HG02884 (cell line): ENCODE data around the gene SYT7.
"Not testable (repeated sequence)": the region's sequence is repeated elsewhere in the genome, so short reads cannot be mapped to it uniquely, and the experiment has no call there.

Experiments
- ATAC-seq: cut with Tn5 transposase; IDR thresholded peaks from one replicate; pipeline ENCODE4 v1.9.1; 2021; ENCODE audit warnings: mild to moderate bottlenecking, moderate library complexity; ENCODE audit not compliant: unreplicated experiment

SYT7 gene

DNA sequence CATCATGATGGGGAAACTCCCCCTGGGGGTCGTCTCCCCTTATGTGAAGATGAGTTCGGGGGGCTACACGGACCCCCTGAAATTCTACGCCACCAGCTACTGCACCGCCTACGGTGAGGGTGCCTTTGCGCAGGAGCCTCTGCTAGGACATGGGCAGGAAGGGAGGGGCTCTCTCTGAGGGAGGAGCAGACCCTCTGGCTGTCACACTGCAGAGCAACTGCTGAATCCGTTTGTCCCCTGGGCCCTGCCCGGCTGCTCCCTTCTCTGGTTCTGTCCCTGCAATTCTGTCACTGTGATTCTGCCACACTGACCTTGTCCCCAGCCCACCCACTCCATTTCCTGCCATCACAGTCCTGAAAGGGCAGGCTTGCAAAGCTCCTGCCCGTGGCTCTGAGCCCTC lies 99.1 kb downstream of the SYT7 start:
- no peak for ATAC-seq

DNA sequence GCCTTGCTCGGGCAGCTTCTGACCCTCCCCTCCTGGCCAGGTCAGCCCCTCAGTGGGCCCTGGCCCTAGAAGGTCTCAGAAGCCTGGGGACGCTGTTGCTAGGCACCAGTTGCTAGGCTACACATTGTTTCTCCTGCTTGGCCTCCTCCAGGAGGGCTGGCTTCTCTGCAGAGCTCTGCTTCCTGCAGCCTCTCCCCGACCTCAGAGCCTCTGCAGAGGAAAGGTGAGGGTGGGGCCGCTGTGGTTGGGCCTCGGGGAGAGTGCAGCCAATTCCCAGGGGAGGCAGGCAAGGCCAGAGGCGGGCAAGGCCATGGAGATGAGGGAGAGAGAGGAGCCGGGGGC lies 99.9 kb downstream of the SYT7 start:
- no peak for ATAC-seq

DNA sequence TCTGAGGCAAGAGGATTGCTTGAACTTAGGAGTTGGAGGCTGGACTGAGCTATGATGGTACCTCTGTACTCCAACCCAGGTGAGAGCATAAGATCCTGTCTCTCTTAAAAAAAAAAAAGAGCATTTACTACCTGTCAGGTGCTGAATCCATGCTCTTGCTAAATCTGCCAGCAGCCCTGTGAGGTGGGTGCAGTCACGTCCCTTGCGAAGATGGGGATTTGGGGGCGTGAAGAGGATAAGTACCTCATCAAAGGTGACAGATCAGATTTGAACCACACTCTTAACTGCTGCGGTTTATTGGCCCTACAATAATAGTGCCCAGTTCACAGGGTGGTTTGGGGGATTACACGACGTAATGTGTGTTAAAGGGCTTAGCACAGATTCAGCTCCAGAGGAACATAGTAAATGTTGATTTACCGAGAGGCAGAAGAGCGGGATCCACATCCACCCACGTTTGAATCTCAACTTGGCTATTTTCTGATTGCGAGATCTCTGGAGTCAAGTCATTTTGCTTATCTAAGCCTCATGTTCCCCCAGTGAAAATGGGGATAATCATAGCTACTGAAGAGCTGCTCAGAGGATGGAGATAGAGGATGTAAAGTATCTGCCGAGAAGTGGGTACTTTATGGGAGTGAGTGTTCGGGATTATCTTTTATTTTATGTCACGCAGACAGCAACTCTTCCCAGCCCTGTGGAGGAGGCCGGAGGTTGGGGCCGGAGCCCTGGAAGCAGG lies 100.4 kb downstream of the SYT7 start:
- ATAC-seq = no peak

DNA sequence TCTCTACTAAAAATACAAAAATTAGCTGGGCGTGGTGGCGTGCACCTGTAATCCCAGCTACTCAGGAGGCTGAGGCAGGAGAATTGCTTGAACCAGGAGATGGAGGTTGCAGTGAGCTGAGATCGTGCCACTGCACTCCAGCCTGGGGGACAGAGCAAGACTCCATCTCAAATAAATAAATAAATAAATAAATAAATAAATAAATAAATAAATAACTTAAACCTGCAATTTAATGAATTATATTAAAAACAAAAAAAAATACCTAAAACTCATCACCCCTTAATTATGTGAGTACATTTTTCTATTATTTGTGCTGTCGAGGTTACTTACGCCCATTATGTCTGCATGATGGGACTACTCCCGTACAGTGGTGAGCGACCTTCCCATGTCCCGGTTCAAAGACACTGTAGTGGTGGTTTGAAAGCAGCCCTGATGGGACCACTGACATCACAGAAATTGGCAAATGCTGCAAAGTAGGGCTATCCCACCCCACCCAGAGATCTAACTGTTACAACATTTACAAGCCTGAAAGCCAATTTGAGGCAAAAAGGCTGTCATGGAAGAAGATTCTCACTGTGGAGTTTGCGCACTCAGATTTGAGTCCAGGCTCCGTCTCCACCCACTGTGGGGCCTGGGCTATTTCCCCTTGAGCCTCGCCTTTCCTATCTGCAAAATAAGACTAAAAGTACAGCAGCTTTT lies 101.4 kb downstream of the SYT7 start:
- ATAC-seq = not testable (repeated sequence)

DNA sequence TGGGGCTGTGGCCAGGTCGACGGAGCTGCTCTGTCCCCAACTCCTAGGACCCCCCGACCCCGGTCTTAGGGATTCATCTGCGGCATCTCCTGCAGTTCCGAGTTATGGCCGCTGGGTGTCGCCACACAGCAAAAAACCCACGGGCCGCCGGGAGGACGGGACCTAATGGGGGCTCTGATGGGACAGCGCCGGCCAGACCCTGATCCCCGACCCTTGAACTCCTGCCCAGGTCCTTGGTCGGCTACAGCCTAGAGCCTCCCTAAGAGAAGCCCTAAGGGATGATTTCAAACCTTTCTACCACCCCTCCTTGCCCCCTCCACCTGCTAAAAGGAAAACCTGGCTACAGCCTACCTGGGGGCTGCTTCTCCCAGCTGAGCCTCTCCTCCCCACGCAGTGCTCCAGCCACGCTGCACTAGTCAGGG lies 103.1 kb downstream of the SYT7 start:
- ATAC-seq = no peak

DNA sequence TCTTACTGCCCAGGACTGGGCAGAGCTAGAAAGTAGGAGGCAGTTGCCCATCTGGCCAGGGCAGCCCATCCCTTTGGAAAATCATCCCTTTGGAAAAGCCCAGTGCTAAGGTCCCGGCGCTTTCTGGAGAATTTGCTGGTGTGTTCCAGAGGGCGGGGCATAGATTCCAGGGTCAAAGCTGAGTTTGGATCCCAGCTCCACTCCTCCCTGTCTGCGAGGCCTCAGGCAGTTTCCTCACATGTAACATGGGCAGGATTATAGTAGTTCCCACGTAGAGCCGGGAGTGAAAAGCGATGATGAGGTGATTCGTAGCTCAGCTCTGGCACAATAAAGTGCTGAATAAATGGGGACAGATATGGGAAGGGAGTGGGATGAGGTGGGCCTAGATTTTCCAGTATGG lies 103.8 kb downstream of the SYT7 start:
- no peak for ATAC-seq

DNA sequence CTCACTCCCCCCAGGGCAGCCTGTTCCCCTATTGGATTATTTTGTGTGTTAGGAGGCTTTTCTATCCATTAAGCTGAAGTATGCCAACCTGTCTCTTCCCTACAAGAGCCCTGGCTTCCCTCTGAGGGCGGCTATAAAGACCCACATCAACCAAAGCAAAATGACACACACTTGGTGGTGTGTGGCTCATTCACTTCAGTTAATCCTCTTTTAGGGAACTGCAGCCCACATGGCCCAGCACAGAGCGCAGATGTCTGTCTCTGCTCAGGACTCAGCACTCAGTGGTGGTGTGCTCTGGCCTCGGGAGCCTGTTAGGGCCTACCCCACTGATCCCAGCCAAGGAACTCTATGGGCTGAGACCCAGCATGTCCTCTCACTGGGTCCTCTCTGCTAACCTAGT lies 104.5 kb downstream of the SYT7 start:
- ATAC-seq = no peak

DNA sequence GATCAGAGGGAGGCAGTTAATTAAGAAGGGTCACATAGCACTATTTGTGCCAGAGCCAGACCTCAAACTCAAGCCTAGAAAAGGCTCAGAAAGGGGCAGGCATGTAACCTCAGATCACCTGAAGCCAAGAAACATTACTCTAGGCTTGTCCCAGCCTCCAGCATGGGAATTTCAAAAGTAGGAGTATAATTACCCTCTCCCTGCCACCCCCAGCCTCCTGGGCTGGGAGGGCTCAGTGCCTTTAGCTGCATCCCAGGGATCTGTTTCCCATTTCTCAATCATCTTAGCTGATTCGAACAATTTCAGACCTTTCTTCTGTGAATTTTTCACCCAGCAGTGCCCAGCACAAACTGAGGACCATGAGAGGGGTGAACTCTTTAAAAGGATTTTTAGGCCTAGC lies 105.4 kb downstream of the SYT7 start:
- no peak for ATAC-seq

DNA sequence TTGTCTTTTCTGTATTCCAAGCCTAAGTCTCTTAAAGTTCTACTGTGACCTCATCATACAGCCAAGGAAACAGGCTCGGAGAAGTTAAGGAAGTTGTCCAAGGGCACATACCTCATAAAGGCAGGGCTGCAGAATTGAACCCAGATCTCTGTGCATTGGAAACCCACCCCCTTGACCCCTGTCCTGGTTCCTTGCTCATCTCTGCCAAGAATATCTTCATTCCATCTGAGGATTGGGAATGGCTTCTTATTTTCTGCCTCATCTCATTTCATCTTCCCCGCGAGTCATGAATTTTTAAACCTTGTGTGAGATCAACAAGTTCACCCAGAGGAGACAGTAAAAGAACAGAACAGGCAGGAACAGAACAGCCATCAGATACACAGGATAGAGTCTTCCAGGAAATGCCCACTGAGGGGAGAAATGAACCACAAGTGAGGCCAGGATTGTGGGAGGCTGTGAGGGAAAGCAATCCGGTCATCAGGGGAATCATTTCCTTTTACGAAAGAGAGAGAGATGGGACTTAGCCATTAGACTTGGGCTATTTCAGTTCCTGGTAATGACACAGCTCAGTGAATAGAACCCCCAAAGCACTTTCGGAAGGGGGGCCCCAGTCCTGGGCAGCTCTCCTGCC lies 106.7 kb downstream of the SYT7 start:
- no peak for ATAC-seq

DNA sequence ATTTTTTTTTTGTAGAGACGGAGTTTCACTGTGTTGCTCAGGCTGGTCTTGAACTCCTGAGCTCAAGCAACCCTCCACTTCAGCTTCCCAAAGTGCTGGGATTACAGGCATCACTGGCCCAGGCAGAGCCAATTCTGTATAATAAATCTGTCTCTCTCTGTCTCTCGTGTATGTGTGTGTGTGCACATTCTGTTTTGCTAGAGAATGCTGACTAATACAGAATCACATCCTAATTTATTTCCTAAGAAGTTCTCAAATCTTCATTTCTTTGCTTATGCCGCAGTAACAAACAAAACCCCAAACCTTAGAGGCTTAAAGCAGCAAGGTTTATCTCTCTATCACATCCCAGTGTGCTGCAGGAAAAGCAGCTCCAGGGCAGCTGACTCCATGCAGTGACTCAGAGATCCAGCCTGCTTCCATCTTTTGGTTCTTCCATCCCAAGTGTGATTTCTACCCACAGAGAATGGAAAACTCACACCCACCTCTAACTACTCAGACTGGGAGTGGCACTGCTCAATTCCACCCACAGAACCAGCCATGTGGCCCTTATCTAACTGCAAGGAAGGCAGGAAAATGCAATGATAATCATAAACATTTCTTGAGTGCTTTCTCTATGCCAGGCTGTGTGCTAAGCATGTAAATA lies 107.4 kb downstream of the SYT7 start:
- ATAC-seq = no peak

DNA sequence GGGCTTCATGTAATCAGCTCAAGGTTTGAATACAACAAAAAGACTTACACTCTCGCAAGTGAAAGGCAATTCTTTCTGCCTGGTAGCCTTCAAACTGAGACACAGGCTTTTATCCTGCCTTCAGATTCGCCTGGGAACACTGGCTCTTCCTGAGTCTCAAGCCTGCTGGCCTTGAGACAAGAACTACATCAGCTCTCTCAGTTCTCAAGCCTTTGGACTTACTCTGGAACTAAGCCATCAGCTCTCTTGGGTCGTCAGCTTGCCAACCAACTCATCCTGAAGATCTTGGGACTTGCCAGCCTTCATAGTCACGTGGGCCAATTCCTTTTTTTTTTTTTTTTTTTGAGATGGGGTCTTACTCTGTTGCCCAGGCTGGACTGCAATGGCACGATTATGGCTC lies 108.0 kb downstream of the SYT7 start:
- ATAC-seq = no peak

DNA sequence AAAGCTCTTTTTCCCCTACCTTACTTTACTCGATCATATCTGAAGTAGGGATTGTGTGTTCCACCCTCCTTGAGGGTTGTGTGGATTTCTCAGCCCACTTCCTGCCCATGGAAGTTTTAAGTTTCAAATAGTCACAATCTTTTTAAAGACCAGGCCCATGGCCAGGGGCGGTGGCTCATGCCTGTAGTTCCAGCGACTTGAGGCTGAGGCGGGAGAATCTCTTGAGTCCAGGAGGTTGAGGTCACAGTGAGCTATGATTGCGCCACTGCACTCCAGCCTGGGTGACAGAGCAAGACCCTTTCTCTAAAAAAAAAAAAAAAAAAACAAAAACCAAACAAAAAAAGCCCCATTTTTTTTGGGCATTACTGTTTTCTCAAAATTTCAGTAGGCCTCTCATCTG lies 108.6 kb downstream of the SYT7 start:
- ATAC-seq = no peak

DNA sequence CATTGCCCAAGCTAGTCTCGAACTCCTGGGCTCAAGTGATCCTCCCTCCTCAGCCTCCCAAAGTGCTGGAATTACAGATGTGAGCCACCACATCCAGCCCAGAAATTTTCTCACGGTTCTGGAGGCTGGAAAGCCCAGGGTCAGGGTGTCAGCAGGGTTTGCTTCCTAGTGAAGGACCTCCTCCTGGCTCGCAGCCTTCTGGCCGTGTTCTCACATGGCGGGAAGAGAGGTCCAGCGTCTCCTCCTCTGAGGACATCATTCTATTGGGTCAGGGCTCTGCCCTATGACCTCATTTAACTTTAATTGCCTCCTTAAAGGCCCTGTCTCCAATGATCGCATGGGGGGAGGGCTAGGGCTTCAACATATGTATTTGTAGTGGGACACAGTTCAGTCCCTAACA lies 112.9 kb downstream of the SYT7 start:
- ATAC-seq = no peak

DNA sequence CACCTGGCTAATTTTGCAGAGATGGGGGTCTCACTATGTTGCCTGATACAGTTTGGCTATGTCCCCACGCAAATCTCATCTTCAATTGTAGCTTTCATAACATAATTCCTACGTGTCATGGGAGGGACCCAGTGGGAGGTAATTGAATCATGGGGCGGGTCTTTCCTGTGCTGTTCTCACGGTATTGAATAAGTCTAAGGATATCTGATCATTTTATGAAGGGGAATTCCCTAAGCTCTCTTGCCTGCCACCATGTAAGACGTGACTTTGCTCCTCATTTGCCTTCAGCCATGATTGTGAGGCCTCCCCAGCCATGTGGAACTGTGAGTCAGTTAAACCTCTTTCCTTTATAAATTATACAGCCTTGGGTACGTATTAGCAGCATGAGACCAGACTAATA lies 113.3 kb downstream of the SYT7 start:
- not testable (repeated sequence) for ATAC-seq
